ENCODE measurements around the gene SAP25.

GRCh38 chr7:100577507-100577906, 3.8 kb upstream of the SAP25 start:
- TF ChIP-seq, protein P1, sequence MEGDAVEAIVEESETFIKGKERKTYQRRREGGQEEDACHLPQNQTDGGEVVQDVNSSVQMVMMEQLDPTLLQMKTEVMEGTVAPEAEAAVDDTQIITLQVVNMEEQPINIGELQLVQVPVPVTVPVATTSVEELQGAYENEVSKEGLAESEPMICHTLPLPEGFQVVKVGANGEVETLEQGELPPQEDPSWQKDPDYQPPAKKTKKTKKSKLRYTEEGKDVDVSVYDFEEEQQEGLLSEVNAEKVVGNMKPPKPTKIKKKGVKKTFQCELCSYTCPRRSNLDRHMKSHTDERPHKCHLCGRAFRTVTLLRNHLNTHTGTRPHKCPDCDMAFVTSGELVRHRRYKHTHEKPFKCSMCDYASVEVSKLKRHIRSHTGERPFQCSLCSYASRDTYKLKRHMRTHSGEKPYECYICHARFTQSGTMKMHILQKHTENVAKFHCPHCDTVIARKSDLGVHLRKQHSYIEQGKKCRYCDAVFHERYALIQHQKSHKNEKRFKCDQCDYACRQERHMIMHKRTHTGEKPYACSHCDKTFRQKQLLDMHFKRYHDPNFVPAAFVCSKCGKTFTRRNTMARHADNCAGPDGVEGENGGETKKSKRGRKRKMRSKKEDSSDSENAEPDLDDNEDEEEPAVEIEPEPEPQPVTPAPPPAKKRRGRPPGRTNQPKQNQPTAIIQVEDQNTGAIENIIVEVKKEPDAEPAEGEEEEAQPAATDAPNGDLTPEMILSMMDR (IDR thresholded peaks at IDR 0.05) = no peak
- no peak for TF ChIP-seq REST (IDR thresholded peaks at IDR 0.05; ENCODE audit: insufficient read depth in 1 of 2, low read depth in 2 of 2, low read length in 1 of 2)
- no peak for TF ChIP-seq TCF7L2 (IDR thresholded peaks at IDR 0.05; ENCODE audit: low read depth, low read length)
- no peak for TF ChIP-seq POLR2AphosphoS5 (IDR thresholded peaks at IDR 0.05; ENCODE audit: low read depth, low read length)

Measured in Panc1 (cell line).